Measurements from ENCODE around the gene USP26.
"Not testable (repeated sequence)": the region's sequence is repeated elsewhere in the genome, so short reads cannot be mapped to it uniquely, and the experiment has no call there.

Gene USP26

GRCh38 chrX:133018229-133018628 lies 78.7 kb downstream of the USP26 start:
- no peak for DNase-seq (ENCODE audit: low spot score)

- DNase-seq (ENCODE audit: low spot score), result no peak
Measured at GRCh38 chrX:133007458-133007857, 89.5 kb downstream of the USP26 start.

- DNase-seq (ENCODE audit: low spot score), result no peak
Measured at GRCh38 chrX:133005616-133006015, 91.3 kb downstream of the USP26 start.

- DNase-seq (ENCODE audit: low spot score), result peak; percentile 15
Measured at GRCh38 chrX:133005042-133005441, 91.9 kb downstream of the USP26 start.

DNA sequence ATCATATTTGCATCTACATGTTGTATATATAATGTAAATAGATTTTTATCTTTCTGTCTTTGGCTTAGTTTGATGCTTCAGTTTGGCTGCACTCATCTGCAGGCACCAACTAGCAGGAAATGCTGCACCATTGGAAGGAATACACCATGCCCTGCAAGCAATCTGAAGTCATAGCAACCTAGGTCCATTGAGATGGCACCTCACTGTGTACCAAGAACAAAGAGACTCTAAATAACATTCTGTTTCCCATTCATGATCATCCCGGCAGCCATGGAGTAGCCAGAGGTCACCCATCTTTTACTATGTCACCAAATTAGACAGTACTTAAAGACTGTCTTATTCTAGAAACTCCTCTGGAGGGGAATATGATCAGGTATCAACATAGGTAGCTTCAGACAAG lies 97.7 kb downstream of the USP26 start:
- no peak for DNase-seq (ENCODE audit: low spot score)

DNA sequence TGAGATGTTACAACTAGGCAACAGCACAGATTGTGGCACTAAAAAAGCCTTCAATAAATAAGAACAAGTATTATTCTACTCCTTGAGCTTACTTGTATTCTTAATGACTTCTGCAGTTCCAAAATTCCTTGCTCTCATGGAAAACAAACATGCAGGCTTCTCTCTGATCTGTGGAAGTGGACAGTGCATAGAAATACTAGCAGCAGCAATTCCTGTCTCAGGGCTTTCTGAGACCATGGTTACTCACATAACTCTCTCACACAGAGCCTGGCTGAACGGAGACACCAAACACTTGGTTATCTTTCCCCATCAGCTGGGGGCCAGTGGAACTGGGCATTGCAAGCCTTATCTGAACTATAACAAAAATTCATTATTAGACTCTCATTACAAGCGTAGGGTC lies 106.1 kb downstream of the USP26 start:
- DNase-seq (ENCODE audit: low spot score), result no peak

DNA sequence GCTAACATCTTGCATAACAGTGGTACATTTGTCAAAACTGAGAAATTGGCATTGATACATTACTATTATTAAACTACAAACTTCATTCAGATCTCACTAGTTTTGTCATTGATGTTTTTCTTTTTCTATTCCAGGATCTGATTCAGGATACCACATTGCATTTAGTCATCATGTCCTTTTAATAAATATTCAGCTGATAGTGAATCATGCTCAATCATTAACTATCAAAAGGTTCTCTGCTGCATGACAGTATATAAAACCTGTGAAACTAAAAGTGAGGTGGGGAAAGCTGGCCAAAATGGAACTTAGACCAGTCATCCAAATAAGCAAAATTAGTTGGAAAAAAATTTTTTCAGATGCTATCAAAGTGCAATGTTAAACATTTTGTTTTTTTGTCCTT lies 110.4 kb downstream of the USP26 start:
- no peak for DNase-seq (ENCODE audit: low spot score)

GRCh38 chrX:132984058-132984650 lies 112.8 kb downstream of the USP26 start:
- DNase-seq (ENCODE audit: low spot score), result no peak

DNA sequence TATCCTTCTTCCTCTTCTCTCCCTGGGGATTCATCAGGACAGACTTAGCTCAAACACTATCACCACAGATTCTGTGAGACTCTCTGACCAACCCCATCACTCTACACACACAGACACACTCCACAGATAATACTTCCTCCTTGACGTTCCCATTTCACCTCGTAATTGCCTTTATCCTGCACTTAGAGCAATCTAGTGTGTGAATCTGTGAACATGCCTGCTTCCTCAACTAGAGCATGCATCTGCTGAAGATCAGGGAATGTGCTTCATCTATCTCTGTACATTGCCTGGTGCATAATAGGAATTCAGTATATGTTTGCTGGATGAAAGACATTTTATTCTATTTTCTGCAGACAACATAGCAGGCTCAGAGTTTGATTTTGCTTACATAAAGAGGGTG lies 113.4 kb downstream of the USP26 start:
- DNase-seq (ENCODE audit: low spot score), result no peak

- not testable (repeated sequence) for DNase-seq (ENCODE audit: low spot score)
Measured at GRCh38 chrX:132980035-132980434, 116.9 kb downstream of the USP26 start.
